Smooth muscle cell (in vitro differentiated cells): ENCODE data around the gene TNFRSF19. TPM values are rescaled to one million over a fixed set of nuclear protein-coding genes. Genes with fewer than 3 reads are reported as not detected.
"Not testable (repeated sequence)": the region's sequence is repeated elsewhere in the genome, so short reads cannot be mapped to it uniquely, and the experiment has no call there.

Source experiments
- DNase-seq: peaks from one replicate; lab custom pipeline; 2025; ENCODE audit not compliant: unreplicated experiment; lab: John Stamatoyannopoulos, UW
- H2AFZ ChIP-seq: fragments of 200-600 bp; sonication (generic); 2 replicates; pipeline ENCODE4 v1.6.0; 2016; ENCODE audit warnings: antibody characterized with exemption, low read depth, mild to moderate bottlenecking
- H3F3A ChIP-seq: fragments of 200-600 bp; sonication (generic); 2 replicates; pipeline ENCODE4 v1.6.0; 2017; ENCODE audit warnings: antibody characterized with exemption, low read depth
- H3K27ac ChIP-seq: fragments of 200-600 bp; sonication (generic); 2 replicates; pipeline ENCODE4 v1.5.1; 2016; ENCODE audit warnings: low read depth, mild to moderate bottlenecking
- H3K27me3 ChIP-seq: fragments of 200-600 bp; sonication (generic); 2 replicates; pipeline ENCODE4 v1.6.1; 2016; ENCODE audit warnings: low read depth, mild to moderate bottlenecking
- H3K36me3 ChIP-seq: fragments of 200-600 bp; sonication (generic); 2 replicates; pipeline ENCODE4 v1.5.1; 2016; ENCODE audit warnings: low read depth
- H3K4me1 ChIP-seq: fragments of 200-600 bp; sonication (generic); 2 replicates; pipeline ENCODE4 v1.5.1; 2016; ENCODE audit warnings: low read depth
- H3K4me2 ChIP-seq: fragments of 200-600 bp; sonication (generic); 2 replicates; pipeline ENCODE4 v1.6.0; 2016; ENCODE audit warnings: mild to moderate bottlenecking
- H3K4me3 ChIP-seq: fragments of 200-600 bp; sonication (generic); 2 replicates; pipeline ENCODE4 v1.5.1; 2016; ENCODE audit warnings: mild to moderate bottlenecking
- H3K79me2 ChIP-seq: fragments of 200-600 bp; sonication (generic); 2 replicates; pipeline ENCODE4 v1.6.0; 2016; ENCODE audit warnings: low read depth, mild to moderate bottlenecking
- H3K9ac ChIP-seq: fragments of 200-600 bp; sonication (generic); 2 replicates; pipeline ENCODE4 v1.6.0; 2016; ENCODE audit warnings: low read depth
- H3K9me3 ChIP-seq: fragments of 200-600 bp; sonication (generic); replicated peaks from 2 replicates; pipeline ENCODE4 v1.5.1; 2016; ENCODE audit warnings: low read depth
- H4K20me1 ChIP-seq: fragments of 200-600 bp; sonication (generic); 2 replicates; pipeline ENCODE4 v1.6.0; 2016; ENCODE audit warnings: low read depth
- WGBS: methylation state at CpG from one replicate; pipeline ENCODE4 v1.1.7; 2016; ENCODE audit warnings: low lambda C conversion rate; 5-methylcytosine and 5-hydroxymethylcytosine counted together
- polyA plus RNA-seq: library from polyadenylated mRNA; unstranded; fragments of >200 nt; fragmentation: Nextera tagmentation; extraction: Ambion mirVana; gene quantifications from 2 replicates; pipeline ENCODE4 v1.2.1, GENCODE V29; 2016
- total RNA-seq: library from RNA; depleted of rRNA; stranded (reverse); fragments of >200 nt; gene quantifications from 2 replicates; pipeline ENCODE4 v1.2.3, GENCODE V29; 2014
- TF ChIP-seq, protein P1 (sequence below): fragments of 200-600 bp; sonication (generic); IDR thresholded peaks from 2 replicates; pipeline ENCODE4 v1.5.1; 2017; ENCODE audit warnings: borderline replicate concordance, mild to moderate bottlenecking, antibody characterized with exemption; ENCODE audit not compliant: insufficient read depth, poor library complexity, severe bottlenecking

The TNFRSF19 gene
- total and polyA plus RNA-seq, 2 experiments from 2014 or later: 15.5 to 34.3 TPM

DNA sequence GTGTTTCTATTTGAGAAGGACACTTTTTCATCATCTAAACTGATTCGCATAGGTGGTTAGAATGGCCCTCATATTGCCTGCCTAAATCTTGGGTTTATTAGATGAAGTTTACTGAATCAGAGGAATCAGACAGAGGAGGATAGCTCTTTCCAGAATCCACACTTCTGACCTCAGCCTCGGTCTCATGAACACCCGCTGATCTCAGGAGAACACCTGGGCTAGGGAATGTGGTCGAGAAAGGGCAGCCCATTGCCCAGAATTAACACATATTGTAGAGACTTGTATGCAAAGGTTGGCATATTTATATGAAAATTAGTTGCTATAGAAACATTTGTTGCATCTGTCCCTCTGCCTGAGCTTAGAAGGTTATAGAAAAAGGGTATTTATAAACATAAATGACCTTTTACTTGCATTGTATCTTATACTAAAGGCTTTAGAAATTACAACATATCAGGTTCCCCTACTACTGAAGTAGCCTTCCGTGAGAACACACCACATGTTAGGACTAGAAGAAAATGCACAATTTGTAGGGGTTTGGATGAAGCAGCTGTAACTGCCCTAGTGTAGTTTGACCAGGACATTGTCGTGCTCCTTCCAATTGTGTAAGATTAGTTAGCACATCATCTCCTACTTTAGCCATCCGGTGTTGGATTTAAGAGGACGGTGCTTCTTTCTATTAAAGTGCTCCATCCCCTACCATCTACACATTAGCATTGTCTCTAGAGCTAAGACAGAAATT lies 103.8 kb downstream of the TNFRSF19 start:
- Histone ChIP-seq H3K4me2 (peak overlapping the region; percentile 62), H3K9ac (peak overlapping the region; percentile 59), H3K27ac (peak overlapping the region; percentile 96), H3K4me3 (no peak overlapping the region), H3K36me3 (no peaks in the 10 kb centered on the region), H3K4me1 (peaks cover 13% of the 10 kb centered on the region), H3K9me3 (no peaks in the 10 kb centered on the region), H2AFZ (no peak overlapping the region), H3F3A (peaks cover 15% of the 10 kb centered on the region), H3K27me3 (no peaks in the 10 kb centered on the region), H4K20me1 (no peaks in the 10 kb centered on the region), H3K79me2 (no peaks in the 10 kb centered on the region)
- 80% methylated on average over 8 of the region's 8 CpGs for WGBS
- TF ChIP-seq, protein P1, sequence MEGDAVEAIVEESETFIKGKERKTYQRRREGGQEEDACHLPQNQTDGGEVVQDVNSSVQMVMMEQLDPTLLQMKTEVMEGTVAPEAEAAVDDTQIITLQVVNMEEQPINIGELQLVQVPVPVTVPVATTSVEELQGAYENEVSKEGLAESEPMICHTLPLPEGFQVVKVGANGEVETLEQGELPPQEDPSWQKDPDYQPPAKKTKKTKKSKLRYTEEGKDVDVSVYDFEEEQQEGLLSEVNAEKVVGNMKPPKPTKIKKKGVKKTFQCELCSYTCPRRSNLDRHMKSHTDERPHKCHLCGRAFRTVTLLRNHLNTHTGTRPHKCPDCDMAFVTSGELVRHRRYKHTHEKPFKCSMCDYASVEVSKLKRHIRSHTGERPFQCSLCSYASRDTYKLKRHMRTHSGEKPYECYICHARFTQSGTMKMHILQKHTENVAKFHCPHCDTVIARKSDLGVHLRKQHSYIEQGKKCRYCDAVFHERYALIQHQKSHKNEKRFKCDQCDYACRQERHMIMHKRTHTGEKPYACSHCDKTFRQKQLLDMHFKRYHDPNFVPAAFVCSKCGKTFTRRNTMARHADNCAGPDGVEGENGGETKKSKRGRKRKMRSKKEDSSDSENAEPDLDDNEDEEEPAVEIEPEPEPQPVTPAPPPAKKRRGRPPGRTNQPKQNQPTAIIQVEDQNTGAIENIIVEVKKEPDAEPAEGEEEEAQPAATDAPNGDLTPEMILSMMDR: no peak
- no peak for DNase-seq

DNA sequence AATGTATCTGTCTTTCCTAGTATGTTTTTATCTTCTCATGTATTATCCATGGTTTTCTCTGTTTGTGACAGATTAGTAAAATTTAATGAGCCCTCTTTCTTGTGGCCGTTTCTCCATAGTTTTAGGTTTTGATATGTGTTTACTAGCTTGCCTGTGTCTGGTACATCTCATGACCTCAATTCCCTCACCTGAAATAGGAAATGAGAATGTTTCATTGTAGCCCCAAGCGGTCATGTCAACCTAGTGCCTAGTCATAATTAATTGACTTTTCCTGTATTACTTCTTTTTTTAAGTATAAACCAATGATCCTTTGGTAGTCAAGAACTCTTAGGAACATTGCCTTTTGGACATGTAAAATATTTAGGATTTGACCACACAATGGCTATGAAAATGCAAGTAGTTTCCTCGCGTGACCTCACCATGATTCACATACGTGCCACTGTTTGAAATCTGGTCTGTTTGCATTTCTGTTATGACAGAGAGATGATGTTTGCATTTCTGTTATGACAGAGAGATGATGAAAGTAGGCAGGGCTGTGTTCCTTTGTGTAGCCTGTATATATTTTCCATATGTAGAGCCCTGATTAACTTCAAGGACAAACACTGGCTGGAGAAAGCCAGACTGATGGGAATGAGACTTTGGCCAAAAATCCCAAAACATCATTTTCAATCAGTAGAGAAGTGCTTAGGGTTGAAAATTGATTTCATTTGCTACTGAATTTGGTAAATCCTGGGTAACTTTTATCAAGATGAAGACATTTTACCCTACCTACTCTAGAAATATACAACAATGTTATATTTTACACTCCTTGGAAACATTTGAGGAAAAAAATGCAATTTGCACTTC lies 104.8 kb downstream of the TNFRSF19 start:
- H3K27ac ChIP-seq: peak overlapping the region; percentile 96

DNA sequence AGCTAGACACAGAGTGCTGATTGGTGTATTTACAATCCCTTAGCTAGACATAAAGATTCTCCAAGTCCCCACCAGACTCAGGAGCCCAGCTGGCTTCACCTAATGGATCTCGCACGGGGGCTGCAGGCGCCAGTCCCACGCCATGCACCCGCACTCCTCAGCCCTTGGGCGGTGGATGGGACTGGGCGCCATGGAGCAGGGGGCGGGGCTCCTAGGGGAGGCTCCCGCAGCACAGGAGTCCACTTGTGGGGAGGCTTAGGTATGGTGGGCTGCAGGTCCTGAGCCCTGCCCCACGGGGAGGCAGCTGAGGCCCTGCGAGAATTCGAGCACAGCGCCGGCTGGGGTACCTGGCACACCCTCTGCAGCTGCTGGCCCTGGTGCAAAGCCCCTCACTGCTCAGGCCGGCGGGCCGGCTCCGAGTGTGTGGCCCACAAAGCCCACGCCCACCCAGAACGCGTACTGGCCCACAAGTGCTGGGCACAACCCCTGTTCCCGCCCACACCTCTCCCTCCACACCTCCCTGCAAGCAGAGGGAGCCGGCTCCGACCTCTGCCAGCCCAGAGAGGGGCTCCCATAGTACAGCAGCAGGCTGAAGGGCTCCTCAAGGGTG lies 107.6 kb downstream of the TNFRSF19 start:
- not testable (repeated sequence) for H3K27ac ChIP-seq
- peaks cover 13% of the 10 kb centered on the region for H3K4me1 ChIP-seq
- 94% methylated on average over 24 of the region's 24 CpGs for WGBS

More for the DNA sequence above, 104.8 kb downstream of the TNFRSF19 start:
- WGBS: 63% methylated on average over 5 of the region's 5 CpGs
- Histone ChIP-seq H3K27me3 (no peaks in the 10 kb centered on the region), H3K9me3 (no peaks in the 10 kb centered on the region), H3K36me3 (no peaks in the 10 kb centered on the region), H3F3A (peaks cover 20% of the 10 kb centered on the region), H3K4me2 (peak overlapping the region; percentile 62), H3K4me1 (peaks cover 13% of the 10 kb centered on the region), H3K9ac (peak overlapping the region; percentile 59), H3K4me3 (no peak overlapping the region), H4K20me1 (no peaks in the 10 kb centered on the region), H3K79me2 (no peaks in the 10 kb centered on the region), H2AFZ (no peak overlapping the region)
- DNase-seq: no peak
- TF ChIP-seq, protein P1: no peak

DNA sequence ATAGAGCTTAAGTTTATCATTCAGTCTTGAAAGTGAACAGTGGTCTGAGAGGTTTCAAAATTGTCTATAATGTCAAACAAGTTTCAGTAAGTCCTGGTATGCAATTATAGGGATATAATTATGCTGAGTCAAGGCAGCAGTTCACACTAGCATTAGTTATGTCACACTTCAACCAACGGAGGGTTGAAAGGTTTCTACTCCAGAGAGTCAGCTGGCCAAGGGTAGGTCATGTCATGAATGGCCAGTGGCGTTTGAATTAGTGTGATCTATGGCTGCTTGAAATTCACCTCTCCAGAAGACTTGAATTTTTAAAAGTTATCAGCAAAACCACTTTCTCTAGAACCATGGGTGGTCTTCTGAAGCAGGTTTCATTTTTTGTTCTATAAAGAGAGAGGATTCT lies 108.6 kb downstream of the TNFRSF19 start:
- Histone ChIP-seq H3K36me3 (no peaks in the 10 kb centered on the region), H3K79me2 (no peaks in the 10 kb centered on the region), H3K27ac (peak overlapping the region; percentile 59), H3K4me1 (peaks cover 10% of the 10 kb centered on the region), H3K9me3 (no peaks in the 10 kb centered on the region), H3F3A (peaks cover 12% of the 10 kb centered on the region), H3K9ac (no peak overlapping the region), H3K27me3 (no peaks in the 10 kb centered on the region), H3K4me3 (no peak overlapping the region), H3K4me2 (peak overlapping the region; percentile 22), H4K20me1 (no peaks in the 10 kb centered on the region), H2AFZ (no peak overlapping the region)
- no peak for DNase-seq
- TF ChIP-seq, protein P1: no peak
- 50% methylated on average over 2 of the region's 2 CpGs for WGBS

More for the DNA sequence above, 107.6 kb downstream of the TNFRSF19 start:
- H3F3A ChIP-seq: peaks cover 16% of the 10 kb centered on the region
- not testable (repeated sequence) for H4K20me1 ChIP-seq, H3K9me3 ChIP-seq, H2AFZ ChIP-seq, H3K27me3 ChIP-seq, H3K9ac ChIP-seq, H3K4me2 ChIP-seq, H3K36me3 ChIP-seq, H3K4me3 ChIP-seq, H3K79me2 ChIP-seq, DNase-seq
